ENCODE measurements around the gene OR51B5. TPM values are rescaled to one million over a fixed set of nuclear protein-coding genes. Genes with fewer than 3 reads are reported as not detected.
"Not testable (repeated sequence)": the region's sequence is repeated elsewhere in the genome, so short reads cannot be mapped to it uniquely, and the experiment has no call there.

Gene OR51B5
- total and polyA plus RNA-seq, 2 donors (not counting 3 experiments of a cell fraction or from before 2014, with no cell fraction given) = 0.07 TPM; not detected in 1

- Histone ChIP-seq H3K9me1 (replicated peaks; ENCODE audit: control insufficient read depth, extremely low read depth, insufficient read depth, low read length) (no peaks in the 10 kb centered on the region), H3K79me2 (ENCODE audit: control insufficient read depth, insufficient read depth, low read length) (no peaks in the 10 kb centered on the region), H3K9ac (replicated peaks; ENCODE audit: extremely low read depth, insufficient read depth, low read length) (no peak overlapping the region), H2AFZ (ENCODE audit: low read depth, low read length) (no peak overlapping the region), H3K4me3 (replicated peaks in 1 of 3; ENCODE audit: insufficient read depth in 1 of 3, low read depth in 1 of 3, low read length in 3 of 3) (no peak overlapping the region), H3K4me1 (ENCODE audit: control insufficient read depth, extremely low read depth, insufficient read depth, low read length) (peaks cover 23% of the 10 kb centered on the region), H3K36me3 (ENCODE audit: control insufficient read depth in 2 of 2, extremely low read depth in 1 of 2, insufficient read depth in 2 of 2, low read length in 2 of 2) (no peaks in the 10 kb centered on the region), H3K27ac (ENCODE audit: insufficient read depth, low read depth, low read length) (no peak overlapping the region), H4K20me1 (replicated peaks; ENCODE audit: control insufficient read depth, extremely low read depth, insufficient read depth, low read length) (no peaks in the 10 kb centered on the region), H3K4me2 (ENCODE audit: insufficient read depth, low read length) (no peak overlapping the region), H3K27me3 (ENCODE audit: control insufficient read depth in 2 of 2, insufficient read depth in 2 of 2, low read length in 2 of 2) (no peaks in the 10 kb centered on the region), H3K9me3 (replicated peaks; ENCODE audit: control insufficient read depth, insufficient read depth, low read length) (no peaks in the 10 kb centered on the region)
- intact Hi-C loops (cut with micrococcal nuclease) (no loop called here), dilution Hi-C loops (cut with MboI; ENCODE audit: extremely low pct_ligation_motif_present, low sequenced_read_pairs) (no loop called here)
- POLR2A ChIA-PET = no interaction called here
- no peak for FAIRE-seq
- DNase-seq (ENCODE audit: low read depth, low spot score) = no peak
- no peak for TF ChIP-seq POLR2A (IDR thresholded peaks at IDR 0.05; ENCODE audit: low read depth, low read length)
- TF ChIP-seq FOS (IDR thresholded peaks at IDR 0.05; ENCODE audit: borderline replicate concordance, insufficient read depth, low read length) = no peak
- TF ChIP-seq CTCF (IDR thresholded peaks at IDR 0.05; ENCODE audit: extremely low read depth in 1 of 2, insufficient read depth in 1 of 2, low read depth in 1 of 2, low read length in 2 of 2) = no peak
- peak; percentile 5 for TF ChIP-seq JUN (IDR thresholded peaks at IDR 0.05; ENCODE audit: borderline replicate concordance, insufficient read depth, insufficient read length, low read depth)
- TF ChIP-seq GATA2 (IDR thresholded peaks at IDR 0.05; ENCODE audit: insufficient read depth, insufficient read length, low read depth, low read length) = peak; percentile 39
- CTCF ChIA-PET = interaction anchor here (1.3 kb wide), 1 partner anchor 13 kb away, joined by 3 read pairs; no protein-coding TSS in a partner anchor
- BruUV-seq (replicated peaks) = no TSS peak
Observed at GRCh38 chr11:5362017-5362625, 18.8 kb upstream of the OR51B5 start.

- H3K4me2 ChIP-seq (ENCODE audit: insufficient read depth, low read length); H2AFZ ChIP-seq (ENCODE audit: low read depth, low read length); H4K20me1 ChIP-seq (replicated peaks; ENCODE audit: control insufficient read depth, extremely low read depth, insufficient read depth, low read length); H3K27me3 ChIP-seq (ENCODE audit: control insufficient read depth in 2 of 2, insufficient read depth in 2 of 2, low read length in 2 of 2); H3K4me1 ChIP-seq (ENCODE audit: control insufficient read depth, extremely low read depth, insufficient read depth, low read length); H3K9ac ChIP-seq (replicated peaks; ENCODE audit: extremely low read depth, insufficient read depth, low read length); H3K36me3 ChIP-seq (ENCODE audit: control insufficient read depth in 2 of 2, extremely low read depth in 1 of 2, insufficient read depth in 2 of 2, low read length in 2 of 2); H3K9me3 ChIP-seq (replicated peaks; ENCODE audit: control insufficient read depth, insufficient read depth, low read length); H3K27ac ChIP-seq (ENCODE audit: insufficient read depth, low read depth, low read length); H3K4me3 ChIP-seq (replicated peaks in 1 of 3; ENCODE audit: insufficient read depth in 1 of 3, low read depth in 1 of 3, low read length in 3 of 3); CTCF ChIA-PET; DNase-seq (ENCODE audit: low read depth, low spot score); intact Hi-C loops (cut with micrococcal nuclease); dilution Hi-C loops (cut with MboI; ENCODE audit: extremely low pct_ligation_motif_present, low sequenced_read_pairs); BruUV-seq (replicated peaks); FAIRE-seq; H3K9me1 ChIP-seq (replicated peaks; ENCODE audit: control insufficient read depth, extremely low read depth, insufficient read depth, low read length); POLR2A ChIA-PET; H3K79me2 ChIP-seq (ENCODE audit: control insufficient read depth, insufficient read depth, low read length): not testable (repeated sequence)
Observed at GRCh38 chr11:5356031-5356430, 12.7 kb upstream of the OR51B5 start.

Measured in endothelial cell of umbilical vein (primary cell).